ENCODE results near the gene SPEG. TPM values are rescaled to one million over a fixed set of nuclear protein-coding genes. Genes with fewer than 3 reads are reported as not detected.

SPEG gene
- total RNA-seq, 2 donors from 2014 or later, result 23.1 to 29.8 TPM

GRCh38 chr2:219500135-219500534 lies 65.5 kb downstream of the SPEG start:
- Histone ChIP-seq H3K27me3 (ENCODE audit: control insufficient read depth, insufficient read depth, low read length, poor library complexity, severe bottlenecking) (peaks cover 31% of the 10 kb centered on the region), H3K36me3 (ENCODE audit: control insufficient read depth, insufficient read depth, low read length) (peaks cover 4% of the 10 kb centered on the region), H3K4me1 (ENCODE audit: control insufficient read depth, insufficient read depth, low read length) (peaks cover 9% of the 10 kb centered on the region), H3K27ac (ENCODE audit: low read depth, low read length) (no peak overlapping the region), H3K4me3 (ENCODE audit: low read length) (peak overlapping the region; percentile 98), H3K9me3 (ENCODE audit: control insufficient read depth, low read length) (no peaks in the 10 kb centered on the region), H3K9ac (ENCODE audit: extremely low read depth, low read length, poor library complexity, severe bottlenecking) (no peak overlapping the region)
- WGBS, 2 experiments (ENCODE audit: insufficient coverage in 1 of 2, insufficient read length in 1 of 2), result 80 to 83% methylated on average over 1 to 2 of the region's 2 CpGs
- DNase-seq, result no peak
- Mint-ChIP-seq H3K4me1 (peaks cover 23% of the 10 kb centered on the region), H3K9me3 (no peaks in the 10 kb centered on the region), H3K4me3 (peak overlapping the region; percentile 80), H3K36me3 (ENCODE audit: low read depth) (peaks cover 21% of the 10 kb centered on the region), H3K27ac (no peak overlapping the region), H3K27me3 (ENCODE audit: insufficient read depth) (peaks cover 34% of the 10 kb centered on the region)
- TF ChIP-seq CTCF (conservative IDR thresholded peaks at IDR 0.05), result peak; percentile 68

GRCh38 chr2:219501849-219502248 lies 67.2 kb downstream of the SPEG start:
- H3K9me3 Mint-ChIP-seq, result no peaks in the 10 kb centered on the region
- peaks cover 23% of the 10 kb centered on the region for H3K4me1 Mint-ChIP-seq
- H3K36me3 Mint-ChIP-seq (ENCODE audit: low read depth), result peaks cover 24% of the 10 kb centered on the region
- H3K4me3 Mint-ChIP-seq, result no peak overlapping the region
- 94 to 95% methylated on average over 6 to 14 of the region's 14 CpGs for WGBS, 2 experiments (ENCODE audit: insufficient coverage in 1 of 2, insufficient read length in 1 of 2)
- no peak overlapping the region for H3K9ac ChIP-seq (ENCODE audit: extremely low read depth, low read length, poor library complexity, severe bottlenecking)
- H3K27ac ChIP-seq (ENCODE audit: low read depth, low read length), result no peak overlapping the region
- peaks cover 14% of the 10 kb centered on the region for H3K27me3 ChIP-seq (ENCODE audit: control insufficient read depth, insufficient read depth, low read length, poor library complexity, severe bottlenecking)
- TF ChIP-seq CTCF (conservative IDR thresholded peaks at IDR 0.05), result no peak
- no peak overlapping the region for H3K4me3 ChIP-seq (ENCODE audit: low read length)
- H3K4me1 ChIP-seq (ENCODE audit: control insufficient read depth, insufficient read depth, low read length), result peaks cover 7% of the 10 kb centered on the region
- no peaks in the 10 kb centered on the region for H3K9me3 ChIP-seq (ENCODE audit: control insufficient read depth, low read length)
- H3K27ac Mint-ChIP-seq, result no peak overlapping the region
- no peak for DNase-seq
- peaks cover 10% of the 10 kb centered on the region for H3K36me3 ChIP-seq (ENCODE audit: control insufficient read depth, insufficient read depth, low read length)
- H3K27me3 Mint-ChIP-seq (ENCODE audit: insufficient read depth), result peaks cover 17% of the 10 kb centered on the region

- no peaks in the 10 kb centered on the region for H3K9me3 ChIP-seq (ENCODE audit: control insufficient read depth, low read length)
- no peak for TF ChIP-seq CTCF (conservative IDR thresholded peaks at IDR 0.05)
- Mint-ChIP-seq H3K27ac (no peak overlapping the region), H3K9me3 (no peaks in the 10 kb centered on the region), H3K27me3 (ENCODE audit: insufficient read depth) (peaks cover 9% of the 10 kb centered on the region), H3K4me1 (peaks cover 27% of the 10 kb centered on the region), H3K36me3 (ENCODE audit: low read depth) (peaks cover 24% of the 10 kb centered on the region), H3K4me3 (no peak overlapping the region)
- peaks cover 2% of the 10 kb centered on the region for H3K4me1 ChIP-seq (ENCODE audit: control insufficient read depth, insufficient read depth, low read length)
- peaks cover 6% of the 10 kb centered on the region for H3K27me3 ChIP-seq (ENCODE audit: control insufficient read depth, insufficient read depth, low read length, poor library complexity, severe bottlenecking)
- H3K36me3 ChIP-seq (ENCODE audit: control insufficient read depth, insufficient read depth, low read length), result peaks cover 10% of the 10 kb centered on the region
- H3K27ac ChIP-seq (ENCODE audit: low read depth, low read length), result no peak overlapping the region
- no peak for DNase-seq
- H3K4me3 ChIP-seq (ENCODE audit: low read length), result no peak overlapping the region
- no peak overlapping the region for H3K9ac ChIP-seq (ENCODE audit: extremely low read depth, low read length, poor library complexity, severe bottlenecking)
Measured at GRCh38 chr2:219502618-219503017, 68.0 kb downstream of the SPEG start.
